Measurements from ENCODE around the gene CELF1.
"Not testable (repeated sequence)": the region's sequence is repeated elsewhere in the genome, so short reads cannot be mapped to it uniquely, and the experiment has no call there.

The CELF1 gene

GRCh38 chr11:47529951-47530350 is 23.0 kb downstream of the CELF1 start:
- Mint-ChIP-seq H3K4me1 (peaks cover 52% of the 10 kb centered on the region), H3K4me3 (peak overlapping the region; percentile 24), H3K27me3 (no peaks in the 10 kb centered on the region), H3K9me3 (no peaks in the 10 kb centered on the region), H3K36me3 (ENCODE audit: insufficient read depth) (peaks cover 19% of the 10 kb centered on the region), H3K27ac (ENCODE audit: low read depth) (peak overlapping the region; percentile 47)
- DNase-seq (ENCODE audit: low spot score in 2 of 2): no peak
- no peak for ATAC-seq (replicated peaks; ENCODE audit: extremely low read depth, poor library complexity, severe bottlenecking)

- Mint-ChIP-seq H3K27me3 (no peaks in the 10 kb centered on the region), H3K9me3 (no peaks in the 10 kb centered on the region), H3K4me3 (no peak overlapping the region), H3K27ac (ENCODE audit: low read depth) (no peak overlapping the region), H3K36me3 (ENCODE audit: insufficient read depth) (peaks cover 17% of the 10 kb centered on the region), H3K4me1 (peaks cover 61% of the 10 kb centered on the region)
- ATAC-seq (replicated peaks; ENCODE audit: extremely low read depth, poor library complexity, severe bottlenecking): no peak
- DNase-seq (ENCODE audit: low spot score in 2 of 2): no peak
Measured at GRCh38 chr11:47527186-47527585, 25.7 kb downstream of the CELF1 start.

GRCh38 chr11:47526032-47526431 is 26.9 kb downstream of the CELF1 start:
- H3K9me3 Mint-ChIP-seq; H3K27me3 Mint-ChIP-seq; DNase-seq (ENCODE audit: low spot score in 2 of 2); ATAC-seq (replicated peaks; ENCODE audit: extremely low read depth, poor library complexity, severe bottlenecking): not testable (repeated sequence)
- Mint-ChIP-seq H3K4me3 (peak overlapping the region; percentile 54), H3K36me3 (ENCODE audit: insufficient read depth) (peaks cover 17% of the 10 kb centered on the region), H3K27ac (ENCODE audit: low read depth) (peak overlapping the region; percentile 70), H3K4me1 (peaks cover 55% of the 10 kb centered on the region)

GRCh38 chr11:47524291-47524874 is 28.5 kb downstream of the CELF1 start:
- H3K9me3 Mint-ChIP-seq: no peaks in the 10 kb centered on the region
- peaks cover 53% of the 10 kb centered on the region for H3K4me1 Mint-ChIP-seq
- H3K4me3 Mint-ChIP-seq: peak overlapping the region; percentile 62
- H3K27ac Mint-ChIP-seq (ENCODE audit: low read depth): peak overlapping the region; percentile 81
- ATAC-seq (replicated peaks; ENCODE audit: extremely low read depth, poor library complexity, severe bottlenecking) (peak; percentile 26), DNase-seq (ENCODE audit: low spot score in 2 of 2) (no peak)
- H3K36me3 Mint-ChIP-seq (ENCODE audit: insufficient read depth): peaks cover 18% of the 10 kb centered on the region
- no peaks in the 10 kb centered on the region for H3K27me3 Mint-ChIP-seq

GRCh38 chr11:47523490-47524225 is 29.3 kb downstream of the CELF1 start:
- Mint-ChIP-seq H3K4me1 (peaks cover 57% of the 10 kb centered on the region), H3K27ac (ENCODE audit: low read depth) (peak overlapping the region; percentile 81), H3K27me3 (no peaks in the 10 kb centered on the region), H3K36me3 (ENCODE audit: insufficient read depth) (peaks cover 15% of the 10 kb centered on the region), H3K9me3 (no peaks in the 10 kb centered on the region), H3K4me3 (peak overlapping the region; percentile 62)
- no peak for DNase-seq (ENCODE audit: low spot score in 2 of 2)
- ATAC-seq (replicated peaks; ENCODE audit: extremely low read depth, poor library complexity, severe bottlenecking): peak; percentile 79

GRCh38 chr11:47518212-47518964 is 34.5 kb downstream of the CELF1 start:
- Mint-ChIP-seq H3K4me3 (peak overlapping the region; percentile 1), H3K36me3 (ENCODE audit: insufficient read depth) (peaks cover 9% of the 10 kb centered on the region), H3K27me3 (no peaks in the 10 kb centered on the region), H3K4me1 (peaks cover 66% of the 10 kb centered on the region), H3K9me3 (no peaks in the 10 kb centered on the region), H3K27ac (ENCODE audit: low read depth) (peak overlapping the region; percentile 4)
- ATAC-seq (replicated peaks; ENCODE audit: extremely low read depth, poor library complexity, severe bottlenecking): no peak
- DNase-seq (ENCODE audit: low spot score in 2 of 2): no peak

- peak overlapping the region; percentile 29 for H3K4me3 Mint-ChIP-seq
- DNase-seq (ENCODE audit: low spot score in 2 of 2) (no peak), ATAC-seq (replicated peaks; ENCODE audit: extremely low read depth, poor library complexity, severe bottlenecking) (no peak)
- no peaks in the 10 kb centered on the region for H3K9me3 Mint-ChIP-seq
- H3K4me1 Mint-ChIP-seq: peaks cover 62% of the 10 kb centered on the region
- no peaks in the 10 kb centered on the region for H3K27me3 Mint-ChIP-seq
- peaks cover 10% of the 10 kb centered on the region for H3K36me3 Mint-ChIP-seq (ENCODE audit: insufficient read depth)
- H3K27ac Mint-ChIP-seq (ENCODE audit: low read depth): no peak overlapping the region
Measured at GRCh38 chr11:47516984-47517853, 35.7 kb downstream of the CELF1 start.

- H3K27ac Mint-ChIP-seq (ENCODE audit: low read depth): no peak overlapping the region
Measured at GRCh38 chr11:47516155-47516554, 36.8 kb downstream of the CELF1 start.

GRCh38 chr11:47514825-47515647 is 37.9 kb downstream of the CELF1 start:
- Mint-ChIP-seq H3K9me3 (no peaks in the 10 kb centered on the region), H3K27ac (ENCODE audit: low read depth) (peak overlapping the region; percentile 35), H3K27me3 (no peaks in the 10 kb centered on the region), H3K36me3 (ENCODE audit: insufficient read depth) (peaks cover 8% of the 10 kb centered on the region), H3K4me3 (peak overlapping the region; percentile 48), H3K4me1 (peaks cover 56% of the 10 kb centered on the region)
- ATAC-seq (replicated peaks; ENCODE audit: extremely low read depth, poor library complexity, severe bottlenecking) (peak; percentile 54), DNase-seq (ENCODE audit: low spot score in 2 of 2) (no peak)

More at GRCh38 chr11:47516155-47516554, 36.8 kb downstream of the CELF1 start:
- ATAC-seq (replicated peaks; ENCODE audit: extremely low read depth, poor library complexity, severe bottlenecking) (no peak), DNase-seq (ENCODE audit: low spot score in 2 of 2) (no peak)
- Mint-ChIP-seq H3K27me3 (no peaks in the 10 kb centered on the region), H3K4me3 (no peak overlapping the region), H3K9me3 (no peaks in the 10 kb centered on the region), H3K36me3 (ENCODE audit: insufficient read depth) (peaks cover 10% of the 10 kb centered on the region), H3K4me1 (peaks cover 58% of the 10 kb centered on the region)

GRCh38 chr11:47512701-47513100 is 40.2 kb downstream of the CELF1 start:
- DNase-seq (ENCODE audit: low spot score in 2 of 2): no peak
- Mint-ChIP-seq H3K4me3 (no peak overlapping the region), H3K27ac (ENCODE audit: low read depth) (peak overlapping the region; percentile 71), H3K4me1 (peaks cover 61% of the 10 kb centered on the region), H3K27me3 (no peaks in the 10 kb centered on the region), H3K36me3 (ENCODE audit: insufficient read depth) (peaks cover 6% of the 10 kb centered on the region), H3K9me3 (no peaks in the 10 kb centered on the region)
- no peak for ATAC-seq (replicated peaks; ENCODE audit: extremely low read depth, poor library complexity, severe bottlenecking)

GRCh38 chr11:47511917-47512316 is 41.0 kb downstream of the CELF1 start:
- peak overlapping the region; percentile 71 for H3K27ac Mint-ChIP-seq (ENCODE audit: low read depth)

More at GRCh38 chr11:47511917-47512316, 41.0 kb downstream of the CELF1 start:
- Mint-ChIP-seq H3K4me1 (peaks cover 64% of the 10 kb centered on the region), H3K36me3 (ENCODE audit: insufficient read depth) (peaks cover 6% of the 10 kb centered on the region), H3K27me3 (no peaks in the 10 kb centered on the region), H3K4me3 (no peak overlapping the region), H3K9me3 (no peaks in the 10 kb centered on the region)
- ATAC-seq (replicated peaks; ENCODE audit: extremely low read depth, poor library complexity, severe bottlenecking): no peak
- DNase-seq (ENCODE audit: low spot score in 2 of 2): no peak

Measured in central memory CD8-positive, alpha-beta T cell (primary cell).